ENCODE data around the gene PLXNB2. TPM values are rescaled to one million over a fixed set of nuclear protein-coding genes. Genes with fewer than 3 reads are reported as not detected.

PLXNB2 gene
- total RNA-seq, 2 experiments from 2014 or later = 10.9 to 12.0 TPM

DNA sequence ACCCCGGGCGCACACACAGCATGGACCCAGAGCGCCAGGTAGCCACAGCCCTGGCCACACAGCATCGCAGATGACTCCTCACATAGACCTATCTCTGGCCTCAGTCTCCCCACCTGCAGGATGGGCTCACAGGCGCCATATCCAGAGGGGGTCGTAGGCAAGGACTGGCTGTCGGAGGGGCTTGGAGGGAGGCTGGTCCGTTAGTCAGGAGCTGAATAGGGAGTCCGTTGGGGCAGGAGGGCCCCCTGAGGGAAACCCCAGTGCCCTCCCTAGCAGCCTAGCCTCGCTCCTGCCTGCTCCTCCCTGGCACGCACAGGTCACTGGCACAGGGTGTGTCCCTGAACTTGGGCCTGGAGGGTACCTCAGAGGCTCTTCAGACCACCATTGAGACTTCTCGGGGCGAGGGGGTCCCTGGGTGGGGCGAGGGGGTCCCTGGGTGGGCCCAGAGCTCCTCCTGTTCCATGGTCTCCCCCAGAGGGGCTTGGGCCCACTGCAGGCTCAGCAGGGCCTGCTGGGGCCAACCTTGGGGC lies 2.0 kb downstream of the PLXNB2 start:
- ChIA-PET POLR2A (interaction anchor here (1.2 kb wide), 1 partner anchor 9 kb away, joined by 3 read pairs; no protein-coding TSS in a partner anchor), CTCF (interaction anchor here (0.6 to 2.5 kb wide), 3 partner anchors 10 to 82 kb away, joined by 3 to 6 read pairs (median 3); no protein-coding TSS in a partner anchor)

DNA sequence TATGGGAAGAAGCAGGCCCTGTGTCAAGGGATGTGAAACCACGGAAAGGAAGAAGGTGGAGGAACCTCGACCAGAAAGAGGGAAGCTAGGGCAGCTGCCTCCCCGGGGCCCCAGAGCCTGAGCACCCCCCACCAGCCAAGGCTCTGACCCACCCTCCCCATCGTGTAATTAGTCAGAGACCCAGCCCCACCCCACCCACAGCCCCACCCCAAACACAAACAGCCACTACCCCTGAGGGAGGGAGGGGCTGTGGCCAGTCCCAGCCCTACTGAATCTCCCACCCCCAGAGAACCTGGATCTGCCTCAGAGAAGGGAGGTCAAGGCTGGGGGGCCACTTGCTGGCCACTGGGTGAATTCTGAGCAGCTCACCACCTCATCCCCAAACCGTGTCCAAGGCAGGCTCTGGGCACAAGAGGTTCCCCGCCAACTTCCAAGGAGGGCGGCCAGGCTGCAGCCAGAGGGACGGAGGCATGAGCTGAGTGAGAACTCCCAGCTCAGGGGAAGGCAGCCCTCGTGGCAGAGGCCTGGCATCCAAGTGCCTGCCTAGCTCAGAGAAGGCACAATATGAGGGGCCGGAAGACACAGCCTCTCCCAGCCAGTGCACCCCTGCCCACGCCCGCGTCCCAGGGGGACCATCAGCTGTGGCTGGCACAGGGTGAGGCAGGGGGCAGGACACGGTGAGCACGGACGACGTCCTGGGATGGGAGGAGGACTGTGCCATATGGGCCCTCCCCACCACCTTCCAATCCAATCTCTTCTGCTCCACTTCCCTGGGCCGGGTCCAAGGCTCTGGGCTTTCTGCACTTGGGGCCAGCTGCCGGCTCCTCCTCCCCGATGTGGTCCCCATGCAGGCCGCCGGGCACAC lies 2.7 kb downstream of the PLXNB2 start:
- CTCF ChIA-PET = interaction anchor here (0.6 to 2.5 kb wide), 2 partner anchors 10 to 81 kb away, joined by 3 to 6 read pairs; no protein-coding TSS in a partner anchor

DNA sequence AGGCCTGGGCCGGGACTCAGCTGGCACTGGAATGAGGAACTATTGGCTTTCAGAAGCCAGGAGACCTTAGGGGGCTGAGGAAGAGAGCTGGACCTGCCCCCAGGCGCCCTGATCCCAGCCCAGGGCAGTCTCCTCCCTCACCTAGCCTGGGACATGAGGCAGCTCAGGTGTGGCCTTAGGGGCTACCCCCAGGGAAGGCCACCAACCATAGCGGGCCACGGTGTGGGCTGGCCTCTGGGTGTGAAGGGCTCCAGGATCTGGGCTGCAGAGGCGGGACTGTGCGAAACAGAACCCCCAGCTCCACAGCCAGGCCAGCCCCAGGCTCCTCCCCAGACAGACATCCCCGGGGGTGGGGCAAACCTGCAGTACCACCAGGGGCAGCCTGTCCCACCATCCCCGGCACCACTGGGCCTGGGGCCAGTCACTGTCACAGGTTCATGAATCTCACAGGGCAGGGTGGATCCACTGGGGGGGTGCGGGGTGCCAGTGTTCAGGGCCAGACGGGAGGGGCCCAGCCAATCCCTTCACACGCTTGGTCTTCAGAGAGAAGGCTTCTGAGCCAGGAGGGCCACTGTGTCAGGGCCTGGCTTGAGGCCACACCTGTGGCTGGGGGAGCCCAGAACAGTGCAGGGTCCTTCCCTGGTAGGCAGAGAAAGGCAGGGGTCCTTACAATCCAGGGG lies 3.5 kb downstream of the PLXNB2 start:
- POLR2A ChIA-PET = no interaction called here
- CTCF ChIA-PET = interaction anchor here (1.0 kb wide), 1 partner anchor 11 kb away, joined by 3 read pairs; no protein-coding TSS in a partner anchor

More for the DNA sequence above, 2.7 kb downstream of the PLXNB2 start:
- POLR2A ChIA-PET = interaction anchor here (1.2 kb wide), 1 partner anchor 10 kb away, joined by 3 read pairs; no protein-coding TSS in a partner anchor

DNA sequence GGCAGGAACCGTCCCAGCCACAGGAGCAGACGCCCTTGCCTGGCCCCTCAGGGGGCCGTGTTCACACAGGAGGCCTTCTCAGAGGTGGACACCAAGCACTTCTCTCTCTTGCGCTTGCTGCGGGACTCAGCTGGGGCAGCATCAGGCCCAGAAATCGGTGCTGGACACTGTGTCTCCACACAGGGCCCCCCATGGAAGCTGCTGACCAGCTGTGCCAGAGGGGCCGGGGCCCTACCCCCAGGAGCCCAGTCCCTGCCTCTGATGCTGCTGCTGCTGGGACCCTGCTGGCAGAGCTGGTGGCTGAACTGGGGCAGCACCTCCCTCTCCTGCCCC lies 4.0 kb downstream of the PLXNB2 start:
- CTCF ChIA-PET = interaction anchor here (1.0 kb wide), 1 partner anchor 11 kb away, joined by 3 read pairs; no protein-coding TSS in a partner anchor
- POLR2A ChIA-PET = no interaction called here

DNA sequence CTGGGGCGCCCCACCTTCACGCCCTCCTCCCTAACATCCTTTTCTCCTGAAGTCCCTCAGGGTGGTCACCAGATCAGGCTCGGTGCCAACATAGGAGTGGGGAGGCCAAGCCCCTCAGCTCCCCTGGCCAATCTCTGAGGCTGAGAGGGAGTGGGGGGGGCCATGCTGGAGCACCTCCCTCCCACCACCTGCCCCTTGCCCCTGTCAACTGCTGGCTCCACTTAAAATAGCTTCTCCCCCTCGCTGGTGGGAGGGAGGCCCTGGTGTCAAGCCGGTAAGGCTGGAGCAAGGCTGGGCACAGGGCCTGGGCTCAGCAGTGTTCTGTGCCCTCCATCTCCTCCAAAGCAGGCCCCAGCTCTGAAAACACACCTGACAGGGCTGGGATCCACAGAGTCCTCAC lies 4.9 kb downstream of the PLXNB2 start:
- ChIA-PET POLR2A (no interaction called here), CTCF (interaction anchor here (0.6 to 1.1 kb wide), 3 partner anchors 13 to 26 kb away, joined by 3 to 5 read pairs (median 3); partner anchors contain the start of gene DENND6B)

DNA sequence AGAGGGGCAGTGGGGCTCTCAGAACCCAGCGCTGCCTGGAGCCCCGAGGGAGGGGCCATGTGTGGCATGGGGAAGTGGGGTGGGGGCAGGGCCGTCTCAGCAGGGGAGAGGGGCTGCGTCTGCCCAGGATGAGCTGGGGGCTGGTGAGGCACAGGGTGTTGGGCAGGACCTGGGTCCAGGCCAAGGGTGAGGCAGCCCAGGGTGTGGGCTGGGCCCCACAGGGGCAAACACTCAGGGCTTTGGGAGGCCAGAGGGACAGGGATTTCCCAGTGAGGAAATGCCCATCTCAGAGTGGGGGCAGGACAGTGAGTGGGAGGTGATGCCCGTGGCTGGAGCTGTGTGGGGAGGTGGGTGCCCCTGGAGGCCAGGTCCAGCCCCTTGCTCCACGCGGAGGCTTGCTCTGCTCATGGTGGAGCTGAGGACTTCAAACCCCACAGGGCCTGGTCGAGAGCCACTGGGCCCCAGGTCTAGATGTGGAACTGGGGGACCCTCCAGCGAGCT lies 5.4 kb downstream of the PLXNB2 start:
- CTCF ChIA-PET = interaction anchor here (0.6 to 1.1 kb wide), 3 partner anchors 14 to 26 kb away, joined by 3 to 5 read pairs (median 3); partner anchors contain the start of gene DENND6B

DNA sequence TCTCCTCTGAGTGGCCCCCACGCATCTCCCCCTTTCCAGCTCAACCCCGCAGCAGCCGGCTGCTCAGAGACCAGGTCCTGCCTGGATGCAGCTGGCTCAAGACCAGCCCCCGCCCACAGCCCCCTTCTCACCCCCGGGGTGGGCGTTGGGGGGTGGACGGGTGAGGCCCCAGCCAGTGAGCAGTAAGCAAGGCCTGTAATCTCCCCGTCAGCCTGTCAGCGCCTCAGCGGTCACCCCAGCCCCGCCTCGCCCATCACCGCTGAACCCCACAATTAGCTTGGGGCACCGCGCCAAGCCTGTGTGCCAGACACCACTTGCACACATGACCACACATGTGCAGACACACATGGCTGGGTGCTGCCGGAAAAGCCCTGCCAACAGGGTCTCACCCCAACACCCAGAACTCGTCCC lies 5.9 kb downstream of the PLXNB2 start:
- ChIA-PET POLR2A (no interaction called here), CTCF (interaction anchor here (1.0 kb wide), 1 partner anchor 25 kb away, joined by 5 read pairs; no protein-coding TSS in a partner anchor)

More for the DNA sequence above, 5.4 kb downstream of the PLXNB2 start:
- POLR2A ChIA-PET = no interaction called here

DNA sequence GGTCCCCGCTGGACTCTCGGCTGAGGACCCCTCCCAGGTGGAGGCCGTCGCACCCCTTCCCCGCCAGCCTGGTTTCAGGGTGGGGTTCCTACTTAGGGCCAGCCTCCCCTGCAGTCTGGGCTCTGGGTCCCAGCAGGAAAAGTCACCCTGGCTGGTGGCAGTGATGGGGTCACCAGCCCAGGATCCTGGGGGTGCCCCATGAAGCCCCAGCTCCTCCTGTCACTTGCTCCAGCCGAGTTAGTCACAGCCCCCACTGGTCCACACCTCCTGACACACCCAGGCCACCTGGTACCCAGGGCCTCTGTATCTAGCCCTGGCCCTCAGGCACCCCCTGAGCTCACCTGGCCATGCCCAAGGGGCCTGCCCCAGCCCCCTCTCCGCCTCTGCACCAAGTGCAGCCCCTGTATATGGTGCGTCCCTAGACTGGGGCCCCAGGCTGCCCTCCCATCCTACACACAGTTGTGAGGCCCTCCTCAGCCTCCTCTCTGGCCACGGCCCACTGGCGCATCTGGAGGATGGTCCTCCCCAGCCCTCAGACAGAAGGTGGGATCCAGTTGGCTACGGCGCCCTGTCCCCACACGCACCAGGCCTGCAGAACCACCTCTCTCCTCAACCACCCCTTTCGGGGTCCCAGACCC lies 6.7 kb downstream of the PLXNB2 start:
- ChIA-PET POLR2A (no interaction called here), CTCF (no interaction called here)

DNA sequence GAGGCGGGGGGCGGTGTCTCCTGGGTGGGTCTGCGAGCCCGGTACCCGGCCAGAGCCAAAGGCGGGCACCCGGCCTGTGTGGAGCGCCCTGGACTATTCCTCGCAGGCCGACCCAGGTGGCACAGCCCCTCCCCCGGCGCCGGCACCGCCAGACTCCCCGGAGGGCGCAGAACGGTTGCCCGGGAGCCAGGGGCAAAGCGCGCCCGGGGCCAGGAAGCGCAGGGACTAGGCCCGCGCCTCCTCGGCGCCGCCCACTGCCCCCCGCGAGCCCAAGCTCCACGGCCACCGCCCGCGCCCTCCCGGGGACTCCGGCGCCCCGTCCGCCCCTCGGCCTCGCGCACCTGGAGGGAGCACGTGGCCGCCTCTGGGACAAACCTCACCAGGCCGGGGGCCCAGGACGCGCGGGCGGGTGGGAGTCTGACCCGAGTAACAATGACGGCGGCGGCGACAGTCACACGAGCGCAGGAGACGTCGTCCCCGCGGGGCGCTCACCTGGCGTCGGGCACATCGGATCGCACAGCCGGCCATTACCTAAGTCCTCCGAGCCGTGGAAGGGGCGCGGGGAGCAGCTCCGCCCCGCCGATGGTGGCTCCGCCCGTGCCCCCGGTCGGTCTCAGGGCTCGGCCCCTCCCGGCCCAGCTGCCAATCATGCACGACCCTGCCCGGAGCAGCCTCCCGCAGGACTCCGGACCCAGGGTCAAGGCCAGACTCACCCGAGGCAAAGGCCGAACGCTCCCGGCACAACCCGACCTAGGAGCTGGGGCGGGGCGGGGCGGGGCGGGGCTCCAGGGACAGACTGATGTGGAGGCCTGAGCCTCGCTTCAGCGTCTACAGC lies 7.4 kb downstream of the PLXNB2 start:
- ChIA-PET CTCF (no interaction called here), POLR2A (no interaction called here)

DNA sequence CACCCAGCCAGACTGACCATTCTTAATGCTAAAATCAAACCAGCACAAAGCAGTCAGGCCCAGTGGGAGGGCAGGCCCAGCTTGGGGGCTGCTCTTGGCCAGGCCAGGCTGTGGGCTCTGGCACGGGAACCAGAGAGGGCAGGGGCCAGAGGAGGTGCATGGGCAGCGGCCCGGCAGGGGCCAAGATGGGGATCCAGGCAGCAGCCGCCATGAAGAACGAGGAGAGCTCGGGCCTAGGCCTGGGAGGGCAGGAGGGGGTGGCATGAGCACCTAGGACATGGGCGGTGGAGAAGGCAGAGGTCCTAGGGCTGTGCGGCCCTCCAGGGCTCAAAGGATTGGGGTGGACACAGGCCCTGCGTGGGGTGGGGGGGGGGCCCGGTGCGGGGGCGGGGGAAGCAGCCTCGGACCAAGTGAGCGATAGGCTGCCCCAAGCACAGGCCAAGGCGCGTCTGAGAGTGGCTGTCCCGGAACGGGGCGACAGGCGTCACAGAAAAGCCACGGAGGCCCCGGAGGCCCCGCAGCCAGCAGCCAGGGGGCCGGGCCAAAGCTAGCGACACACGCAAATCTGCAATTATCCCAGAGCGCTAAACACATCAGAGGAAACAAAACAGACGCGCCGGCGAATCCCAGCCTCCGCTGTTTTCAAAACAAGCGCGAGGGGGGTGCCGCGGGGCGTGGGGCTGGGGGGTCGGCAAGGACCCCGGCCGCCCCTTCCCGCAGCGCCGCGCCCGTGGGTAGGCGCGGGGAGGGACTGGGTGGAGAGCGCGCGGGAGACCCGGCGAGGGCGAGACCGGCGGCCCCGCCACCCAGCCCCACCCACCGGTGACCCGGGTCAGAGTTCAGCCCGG lies 8.3 kb downstream of the PLXNB2 start:
- ChIA-PET CTCF (no interaction called here), POLR2A (no interaction called here)

DNA sequence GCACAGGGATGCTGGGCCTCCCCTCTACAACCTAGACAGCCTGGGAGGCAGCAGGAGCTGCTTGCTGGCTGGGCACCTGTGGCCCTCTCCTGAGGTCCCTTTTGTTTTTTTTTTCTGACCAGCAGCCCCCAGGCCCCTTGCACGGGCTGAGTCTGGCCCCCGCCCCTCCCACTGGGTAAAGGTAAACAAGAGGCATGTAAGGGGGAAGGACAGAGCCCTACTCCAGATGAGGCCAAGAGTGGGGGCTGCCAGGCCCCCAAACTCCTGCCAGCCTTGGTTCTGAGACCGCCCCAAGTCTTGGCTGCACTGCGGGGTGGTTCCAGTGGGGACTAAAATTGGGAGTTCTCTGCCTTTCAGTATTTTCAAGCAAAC lies 9.2 kb downstream of the PLXNB2 start:
- CTCF ChIA-PET = no interaction called here
- POLR2A ChIA-PET = no interaction called here

DNA sequence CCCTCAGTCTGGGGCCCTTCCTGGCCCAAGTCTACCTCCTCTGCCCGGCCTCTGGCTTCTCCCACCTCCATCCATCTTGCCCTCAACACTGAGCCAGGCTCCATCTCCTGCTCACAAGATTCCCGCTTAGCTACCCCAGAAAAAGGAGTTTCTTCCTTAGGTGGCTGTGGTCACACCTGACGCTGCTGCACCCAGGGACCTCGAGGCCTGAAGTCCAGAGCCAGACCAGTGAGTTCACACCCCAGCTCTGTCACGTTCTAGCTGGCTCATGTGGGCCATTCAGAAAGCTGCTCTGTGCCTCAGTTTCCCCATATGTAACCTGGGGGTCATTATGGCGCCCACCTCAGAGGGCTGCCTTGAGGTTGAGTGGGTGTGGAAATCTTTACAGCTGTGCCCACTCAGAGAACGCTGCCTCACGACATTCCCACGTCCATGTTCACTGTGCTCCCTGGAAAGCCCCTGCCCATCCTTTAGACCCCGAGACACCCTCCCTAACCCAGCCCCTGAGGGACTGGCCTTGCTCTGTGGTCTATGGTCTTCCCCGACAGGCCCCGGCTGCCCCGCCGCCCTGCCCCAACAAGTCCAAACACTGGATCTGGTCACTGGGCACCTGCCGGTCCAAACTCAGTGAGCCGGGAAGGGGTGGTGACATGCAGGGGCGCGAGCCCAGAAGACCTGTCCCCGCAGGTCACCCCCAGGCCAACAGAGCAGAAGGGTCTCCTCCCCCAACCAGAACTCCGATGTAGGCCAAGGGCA lies 9.8 kb downstream of the PLXNB2 start:
- ChIA-PET CTCF (interaction anchor here (1.1 kb wide), 1 partner anchor 66 kb away, joined by 5 read pairs; no protein-coding TSS in a partner anchor), POLR2A (no interaction called here)

DNA sequence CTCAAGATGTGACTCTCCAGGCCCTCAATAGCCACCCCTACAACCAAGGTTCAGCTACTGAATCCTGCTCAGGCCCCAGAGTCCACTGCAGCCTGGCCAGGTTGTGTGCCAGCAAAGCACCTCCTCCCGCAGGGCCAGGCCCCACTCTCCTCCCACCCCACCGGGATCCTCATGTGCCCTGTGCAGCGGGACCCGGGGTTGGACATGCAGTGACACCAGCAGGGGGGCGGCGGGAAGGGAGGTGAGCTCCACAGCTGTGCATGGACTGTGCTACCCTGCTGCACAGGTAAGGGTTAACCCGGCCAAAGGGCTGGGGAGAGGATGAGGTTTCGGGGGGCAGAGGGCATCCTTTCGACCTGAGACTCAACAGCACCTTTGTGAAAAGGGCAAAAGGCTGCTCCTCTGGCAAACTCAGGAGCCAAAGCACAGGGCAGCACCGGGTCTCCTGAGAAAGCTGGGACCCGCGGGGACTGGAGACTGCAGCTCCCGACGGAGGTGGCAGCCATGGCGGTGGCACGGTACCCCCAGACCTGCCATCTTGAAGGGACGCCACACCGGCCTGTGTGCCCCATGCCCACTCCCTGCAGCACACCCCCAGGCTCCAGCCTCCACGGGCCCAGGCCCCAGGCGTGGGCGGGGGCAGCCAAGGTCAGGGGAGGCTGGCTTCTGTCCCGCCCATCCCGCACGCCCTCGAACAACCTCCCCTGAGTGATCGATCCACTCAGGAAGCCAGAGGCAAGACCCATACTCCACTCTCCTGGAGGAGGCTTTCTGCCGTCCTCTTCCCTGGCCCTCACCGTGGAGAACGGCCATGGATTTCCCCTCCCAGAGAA lies 10.6 kb downstream of the PLXNB2 start:
- CTCF ChIA-PET = interaction anchor here (1.1 kb wide), 1 partner anchor 66 kb away, joined by 5 read pairs; no protein-coding TSS in a partner anchor
- POLR2A ChIA-PET = no interaction called here

DNA sequence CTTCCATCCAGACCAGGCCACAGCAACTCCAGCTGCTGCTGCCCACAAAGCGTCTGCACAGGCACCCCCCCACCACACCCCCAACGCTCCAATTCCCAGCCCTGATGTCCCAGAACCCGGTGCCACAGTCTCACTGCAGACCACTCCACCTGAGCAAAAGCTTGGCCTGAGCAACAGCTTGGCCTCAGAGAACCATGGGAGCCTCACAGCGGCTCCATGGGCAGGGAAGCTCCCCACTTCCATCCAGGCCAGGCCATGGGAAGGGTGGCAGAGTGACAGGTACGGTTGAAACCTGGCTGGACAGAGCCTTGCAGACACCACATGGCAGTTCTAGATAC lies 13.2 kb downstream of the PLXNB2 start:
- POLR2A ChIA-PET = no interaction called here
- CTCF ChIA-PET = interaction anchor here (1.5 kb wide), 1 partner anchor 18 kb away, joined by 4 read pairs; no protein-coding TSS in a partner anchor

DNA sequence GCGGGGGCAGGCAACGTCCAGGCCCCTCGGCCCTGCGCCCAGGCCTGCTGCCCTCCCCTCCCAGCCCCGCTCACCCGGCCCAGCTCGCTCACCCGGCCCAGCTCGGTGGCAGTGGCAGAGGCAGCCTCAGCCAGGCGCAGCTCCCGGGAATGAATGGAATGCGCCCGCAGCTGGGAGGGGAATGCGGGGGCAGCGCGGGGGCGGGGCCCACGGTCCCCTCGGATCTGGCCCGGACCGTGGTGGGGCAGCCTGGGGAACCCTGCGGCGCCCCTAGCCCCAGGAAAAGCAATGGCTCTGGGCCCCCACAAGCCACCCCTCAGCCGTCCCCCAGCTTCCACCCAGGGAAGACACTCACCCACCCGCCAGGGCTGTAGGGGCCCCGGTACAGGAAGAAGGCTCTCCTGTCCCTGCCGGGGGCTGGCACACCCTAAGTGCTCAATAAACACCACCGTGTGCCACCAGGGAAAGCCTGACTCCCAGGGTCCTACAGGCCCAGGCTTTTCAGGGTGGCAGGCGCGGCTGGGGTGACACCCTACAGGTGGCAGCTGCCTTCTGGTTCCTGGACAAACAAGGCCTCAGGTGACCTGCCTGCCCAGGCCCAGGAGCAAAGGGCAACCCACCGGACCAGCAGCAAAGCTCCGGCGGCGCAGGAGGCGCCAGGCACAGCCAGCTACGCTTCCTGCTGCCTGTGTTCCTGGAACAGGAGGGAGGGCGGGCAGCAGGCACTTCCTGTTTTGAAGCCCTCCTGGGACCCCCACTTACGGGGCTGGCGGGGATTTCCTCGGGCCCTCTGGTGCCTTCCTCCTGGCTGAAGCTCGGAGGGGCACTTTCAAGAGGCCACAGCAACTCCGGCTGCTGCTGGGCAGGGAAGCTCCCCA lies 13.8 kb downstream of the PLXNB2 start:
- ChIA-PET CTCF (interaction anchor here (1.5 kb wide), 1 partner anchor 17 kb away, joined by 4 read pairs; no protein-coding TSS in a partner anchor), POLR2A (no interaction called here)

Data from activated CD8-positive, alpha-beta memory T cell treated with anti-CD3 and anti-CD28 coated beads for 36 hours (primary cell).